OCI-LY3 (cell line): ENCODE data around the gene ADM5.

Source experiments
- H2AFZ ChIP-seq: fragments of 200-600, 300-600 bp; shearing (Covaris generic); 2 replicates; pipeline ENCODE4 v1.6.0; 2014; ENCODE audit warnings: antibody characterized with exemption, low read depth, low read length
- H3K27ac ChIP-seq: fragments of 200-600, 300-600 bp; sonication (generic); 2 replicates; pipeline ENCODE4 v1.5.1; 2014; ENCODE audit warnings: mild to moderate bottlenecking, low read length, moderate library complexity, mixed read lengths
- H3K27me3 ChIP-seq: fragments of 200-600, 300-600 bp; sonication (generic); 2 replicates; pipeline ENCODE4 v1.6.1; 2014; ENCODE audit warnings: low read depth, low read length, mixed read lengths
- H3K36me3 ChIP-seq: fragments of 200-600, 300-600 bp; sonication (generic); replicated peaks from 2 replicates; pipeline ENCODE3; 2014; ENCODE audit warnings: low read depth, low read length, mixed read lengths
- H3K4me1 ChIP-seq: fragments of 300-600, 200-600 bp; sonication (generic); 2 replicates; pipeline ENCODE4 v1.6.1; 2014; ENCODE audit warnings: low read length, mixed read lengths
- H3K4me2 ChIP-seq: fragments of 200-600, 300-600 bp; sonication (generic); 2 replicates; pipeline ENCODE4 v1.6.1; 2014; ENCODE audit warnings: low read length, mixed read lengths
- H3K4me3 ChIP-seq: fragments of 300-600, 200-600 bp; sonication (generic); 2 replicates; pipeline ENCODE4 v1.5.1; 2014; ENCODE audit warnings: antibody characterized with exemption, mild to moderate bottlenecking, low read length, moderate library complexity
- H3K79me2 ChIP-seq: fragments of 300-600, 200-600 bp; shearing (Covaris generic); 2 replicates; pipeline ENCODE4 v1.6.1; 2014; ENCODE audit warnings: mild to moderate bottlenecking, low read length, mixed read lengths
- H3K9ac ChIP-seq: fragments of 300-600, 200-600 bp; shearing (Covaris generic); 2 replicates; pipeline ENCODE4 v1.6.0; 2014; ENCODE audit warnings: mild to moderate bottlenecking, low read length, moderate library complexity
- H3K9me3 ChIP-seq: fragments of 200-600, 300-600 bp; shearing (Covaris generic); 2 replicates; pipeline ENCODE4 v1.6.1; 2014; ENCODE audit warnings: low read length, mixed read lengths; ENCODE audit not compliant: insufficient read depth
- H4K20me1 ChIP-seq: fragments of 200-600, 300-600 bp; sonication (generic); 2 replicates; pipeline ENCODE4 v1.6.1; 2016; ENCODE audit warnings: low read length, mixed read lengths; ENCODE audit not compliant: insufficient read depth
- EZH2phosphoT487 ChIP-seq: fragments of 200-600 bp; shearing (Covaris generic); IDR thresholded peaks from 2 replicates; pipeline ENCODE4 v1.6.1; 2018; ENCODE audit warnings: antibody characterized with exemption, mixed run types, low read depth
- TF ChIP-seq, protein P1 (sequence below): fragments of 200-600, 300-600 bp; sonication (generic); IDR thresholded peaks from 2 replicates; pipeline ENCODE4 v1.5.1; 2014; ENCODE audit warnings: antibody characterized with exemption, low read length, low read depth

The ADM5 gene

DNA sequence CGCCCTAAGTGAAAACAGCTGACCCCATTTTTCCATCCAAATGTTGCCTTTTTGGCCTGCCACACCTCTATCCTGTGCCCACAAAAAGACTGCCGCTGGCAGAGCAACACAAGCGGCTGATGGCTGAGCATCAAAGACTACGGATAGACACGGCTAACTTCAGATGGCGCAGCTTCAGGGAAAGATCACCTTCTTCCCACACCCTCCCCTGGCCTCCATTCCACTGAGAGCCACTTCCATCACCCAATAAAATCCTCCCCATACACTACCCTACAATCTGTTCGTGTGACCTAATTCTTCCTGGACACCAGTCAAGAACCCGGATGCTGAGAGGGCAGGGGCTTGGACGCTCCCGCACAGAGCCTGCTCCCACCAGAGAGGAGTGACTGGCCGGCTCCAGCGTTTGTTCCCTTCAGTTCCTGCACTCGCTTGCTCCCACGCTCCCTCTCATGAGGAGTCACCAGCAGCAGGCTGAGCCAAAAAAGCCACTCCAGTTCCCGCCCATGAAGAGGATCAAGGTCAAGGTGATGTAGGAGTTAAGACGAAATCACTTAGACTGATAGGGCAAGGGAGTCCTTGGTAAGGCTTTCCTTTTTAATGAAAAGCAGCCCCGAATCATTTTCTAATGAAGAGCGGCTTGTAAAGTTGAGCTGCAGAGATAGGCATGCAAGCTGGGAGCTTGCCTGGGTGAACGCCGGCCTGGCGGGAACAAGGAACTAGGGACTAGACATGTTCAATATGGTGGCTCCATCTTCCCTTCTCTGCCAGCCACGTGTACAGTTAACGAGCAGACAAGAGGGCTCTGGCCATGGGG, 38.0 kb downstream of the ADM5 start:
- Histone ChIP-seq H2AFZ (no peak overlapping the region), H3K4me1 (no peaks in the 10 kb centered on the region), H3K4me2 (no peak overlapping the region), H3K9me3 (no peaks in the 10 kb centered on the region), H3K27me3 (no peaks in the 10 kb centered on the region), H3K36me3 (no peaks in the 10 kb centered on the region), H3K27ac (no peak overlapping the region), H3K79me2 (no peaks in the 10 kb centered on the region), H3K4me3 (no peak overlapping the region), H4K20me1 (no peaks in the 10 kb centered on the region), H3K9ac (no peak overlapping the region)
- TF ChIP-seq EZH2phosphoT487, result no peak
- TF ChIP-seq, protein P1, sequence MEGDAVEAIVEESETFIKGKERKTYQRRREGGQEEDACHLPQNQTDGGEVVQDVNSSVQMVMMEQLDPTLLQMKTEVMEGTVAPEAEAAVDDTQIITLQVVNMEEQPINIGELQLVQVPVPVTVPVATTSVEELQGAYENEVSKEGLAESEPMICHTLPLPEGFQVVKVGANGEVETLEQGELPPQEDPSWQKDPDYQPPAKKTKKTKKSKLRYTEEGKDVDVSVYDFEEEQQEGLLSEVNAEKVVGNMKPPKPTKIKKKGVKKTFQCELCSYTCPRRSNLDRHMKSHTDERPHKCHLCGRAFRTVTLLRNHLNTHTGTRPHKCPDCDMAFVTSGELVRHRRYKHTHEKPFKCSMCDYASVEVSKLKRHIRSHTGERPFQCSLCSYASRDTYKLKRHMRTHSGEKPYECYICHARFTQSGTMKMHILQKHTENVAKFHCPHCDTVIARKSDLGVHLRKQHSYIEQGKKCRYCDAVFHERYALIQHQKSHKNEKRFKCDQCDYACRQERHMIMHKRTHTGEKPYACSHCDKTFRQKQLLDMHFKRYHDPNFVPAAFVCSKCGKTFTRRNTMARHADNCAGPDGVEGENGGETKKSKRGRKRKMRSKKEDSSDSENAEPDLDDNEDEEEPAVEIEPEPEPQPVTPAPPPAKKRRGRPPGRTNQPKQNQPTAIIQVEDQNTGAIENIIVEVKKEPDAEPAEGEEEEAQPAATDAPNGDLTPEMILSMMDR, result no peak

DNA sequence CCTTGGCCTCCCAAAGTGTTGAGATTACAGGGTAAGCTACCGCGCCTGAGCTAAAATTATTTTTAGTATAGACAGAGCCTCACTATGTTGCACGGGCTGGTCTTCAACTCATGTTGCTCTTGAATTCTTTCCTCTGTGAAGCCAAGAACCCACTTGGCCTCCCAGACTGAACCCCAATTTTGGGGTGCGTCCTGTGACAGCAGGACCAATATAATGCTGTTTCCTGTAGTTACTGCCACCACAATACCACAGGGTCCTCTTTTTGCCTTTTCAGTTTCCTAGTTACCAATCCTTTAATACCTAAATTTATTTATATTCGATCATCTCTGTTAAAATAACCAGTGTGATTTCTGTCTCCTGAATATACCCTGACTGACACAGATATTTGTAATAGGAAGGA, 40.8 kb downstream of the ADM5 start:
- Histone ChIP-seq H2AFZ (no peak overlapping the region), H3K9me3 (no peaks in the 10 kb centered on the region), H3K4me3 (no peak overlapping the region), H3K27ac (no peak overlapping the region), H4K20me1 (no peaks in the 10 kb centered on the region), H3K27me3 (no peaks in the 10 kb centered on the region), H3K36me3 (no peaks in the 10 kb centered on the region), H3K4me1 (no peaks in the 10 kb centered on the region), H3K4me2 (no peak overlapping the region), H3K79me2 (no peaks in the 10 kb centered on the region), H3K9ac (no peak overlapping the region)
- no peak for TF ChIP-seq EZH2phosphoT487
- TF ChIP-seq, protein P1, result no peak

DNA sequence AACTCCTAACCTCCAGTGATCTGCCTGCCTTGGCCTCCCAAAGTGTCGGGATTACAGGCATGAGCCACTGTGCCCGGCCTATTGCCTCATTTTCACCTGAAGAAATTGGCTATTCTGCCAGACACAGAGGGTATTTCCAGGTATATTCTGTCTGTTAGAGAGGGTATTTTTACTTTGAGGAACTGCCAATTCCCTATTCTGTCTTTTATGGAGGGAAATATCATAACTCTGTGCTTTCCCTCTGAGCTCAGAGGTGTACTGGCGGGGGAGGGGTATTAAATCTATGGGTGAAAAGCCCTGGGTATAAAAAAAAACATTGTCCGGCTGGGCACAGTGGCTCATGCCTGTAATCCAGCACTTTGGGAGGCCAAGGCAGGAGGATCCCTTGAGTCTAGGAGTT, 48.9 kb downstream of the ADM5 start:
- H4K20me1 ChIP-seq, result no peaks in the 10 kb centered on the region
- H3K27me3 ChIP-seq, result no peaks in the 10 kb centered on the region
- H3K4me3 ChIP-seq, result no peak overlapping the region
- H3K9ac ChIP-seq, result no peak overlapping the region
- H3K4me2 ChIP-seq, result no peak overlapping the region
- no peak overlapping the region for H2AFZ ChIP-seq
- no peaks in the 10 kb centered on the region for H3K36me3 ChIP-seq
- no peaks in the 10 kb centered on the region for H3K9me3 ChIP-seq
- no peaks in the 10 kb centered on the region for H3K79me2 ChIP-seq
- TF ChIP-seq, protein P1, result no peak
- no peak for TF ChIP-seq EZH2phosphoT487
- H3K27ac ChIP-seq, result no peak overlapping the region
- H3K4me1 ChIP-seq, result peaks cover 4% of the 10 kb centered on the region

DNA sequence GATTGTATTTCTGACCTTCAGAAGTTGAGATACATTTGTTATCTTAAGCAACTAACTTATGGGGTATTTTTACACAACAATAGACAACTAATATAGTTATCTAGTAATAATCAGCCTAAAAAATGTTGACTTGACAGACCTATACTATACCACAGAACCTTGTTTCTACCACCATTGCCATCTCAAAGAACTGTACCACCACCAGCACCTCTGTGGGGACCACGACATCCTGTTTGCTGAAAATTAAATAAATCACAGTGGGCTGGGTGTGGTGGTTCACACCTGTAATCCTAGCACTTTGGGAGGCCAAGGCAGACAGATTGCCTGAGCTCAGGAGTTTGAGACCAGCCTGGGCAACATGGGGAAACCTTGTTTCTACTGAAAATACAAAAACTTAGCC, 49.7 kb downstream of the ADM5 start:
- H3K79me2 ChIP-seq, result no peaks in the 10 kb centered on the region
- no peaks in the 10 kb centered on the region for H3K9me3 ChIP-seq
- no peaks in the 10 kb centered on the region for H3K27me3 ChIP-seq
- H2AFZ ChIP-seq, result no peak overlapping the region
- no peaks in the 10 kb centered on the region for H3K36me3 ChIP-seq
- H3K4me3 ChIP-seq, result no peak overlapping the region
- H4K20me1 ChIP-seq, result no peaks in the 10 kb centered on the region
- H3K4me1 ChIP-seq, result peaks cover 4% of the 10 kb centered on the region
- no peak overlapping the region for H3K4me2 ChIP-seq
- H3K27ac ChIP-seq, result no peak overlapping the region
- TF ChIP-seq EZH2phosphoT487, result no peak
- TF ChIP-seq, protein P1, result no peak
- no peak overlapping the region for H3K9ac ChIP-seq
